ENCODE measurements around the gene GXYLT1.
"Not testable (repeated sequence)": the region's sequence is repeated elsewhere in the genome, so short reads cannot be mapped to it uniquely, and the experiment has no call there.

GRCh38 chr12:42106791-42107190, 37.9 kb downstream of the GXYLT1 start:
- TF ChIP-seq, protein P1, sequence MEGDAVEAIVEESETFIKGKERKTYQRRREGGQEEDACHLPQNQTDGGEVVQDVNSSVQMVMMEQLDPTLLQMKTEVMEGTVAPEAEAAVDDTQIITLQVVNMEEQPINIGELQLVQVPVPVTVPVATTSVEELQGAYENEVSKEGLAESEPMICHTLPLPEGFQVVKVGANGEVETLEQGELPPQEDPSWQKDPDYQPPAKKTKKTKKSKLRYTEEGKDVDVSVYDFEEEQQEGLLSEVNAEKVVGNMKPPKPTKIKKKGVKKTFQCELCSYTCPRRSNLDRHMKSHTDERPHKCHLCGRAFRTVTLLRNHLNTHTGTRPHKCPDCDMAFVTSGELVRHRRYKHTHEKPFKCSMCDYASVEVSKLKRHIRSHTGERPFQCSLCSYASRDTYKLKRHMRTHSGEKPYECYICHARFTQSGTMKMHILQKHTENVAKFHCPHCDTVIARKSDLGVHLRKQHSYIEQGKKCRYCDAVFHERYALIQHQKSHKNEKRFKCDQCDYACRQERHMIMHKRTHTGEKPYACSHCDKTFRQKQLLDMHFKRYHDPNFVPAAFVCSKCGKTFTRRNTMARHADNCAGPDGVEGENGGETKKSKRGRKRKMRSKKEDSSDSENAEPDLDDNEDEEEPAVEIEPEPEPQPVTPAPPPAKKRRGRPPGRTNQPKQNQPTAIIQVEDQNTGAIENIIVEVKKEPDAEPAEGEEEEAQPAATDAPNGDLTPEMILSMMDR (IDR thresholded peaks at IDR 0.05): not testable (repeated sequence)
- TF ChIP-seq POLR2AphosphoS5, EP300 (IDR thresholded peaks at IDR 0.05): not testable (repeated sequence)
